ENCODE results near the gene COX14.

COX14 gene

GRCh38 chr12:50167049-50167828, 55.2 kb downstream of the COX14 start, which contains the start of gene CERS5:
TSS of gene CERS5 (minus strand) at chr12:50167369. CDS start at chr12:50167297, 72 bp downstream.
- DNase-seq (ENCODE audit: insufficient read length): peak; percentile 97
- peak; percentile 63 for FAIRE-seq
- TF ChIP-seq TAF1 (IDR thresholded peaks at IDR 0.05; ENCODE audit: borderline replicate concordance, low read depth, low read length) (no peak; the same call in 1 of the 2 replicates), POLR2A (IDR thresholded peaks at IDR 0.05; ENCODE audit: low read depth, low read length) (peak; percentile 79; the same call in 1 of the 2 replicates), POLR2AphosphoS5 (IDR thresholded peaks at IDR 0.05; ENCODE audit: low read depth, low read length) (peak; percentile 53; the same call in 1 of the 2 replicates)
